GM18873 (cell line): ENCODE data around the gene DEFB128.
"Not testable (repeated sequence)": the region's sequence is repeated elsewhere in the genome, so short reads cannot be mapped to it uniquely, and the experiment has no call there.

Experiments
- ATAC-seq: cut with Tn5 transposase; IDR thresholded peaks from one replicate; pipeline ENCODE4 v1.9.1; 2021; ENCODE audit warnings: mild to moderate bottlenecking, moderate library complexity, moderate number of reproducible peaks; ENCODE audit not compliant: unreplicated experiment, low FRiP score

The DEFB128 gene

DNA sequence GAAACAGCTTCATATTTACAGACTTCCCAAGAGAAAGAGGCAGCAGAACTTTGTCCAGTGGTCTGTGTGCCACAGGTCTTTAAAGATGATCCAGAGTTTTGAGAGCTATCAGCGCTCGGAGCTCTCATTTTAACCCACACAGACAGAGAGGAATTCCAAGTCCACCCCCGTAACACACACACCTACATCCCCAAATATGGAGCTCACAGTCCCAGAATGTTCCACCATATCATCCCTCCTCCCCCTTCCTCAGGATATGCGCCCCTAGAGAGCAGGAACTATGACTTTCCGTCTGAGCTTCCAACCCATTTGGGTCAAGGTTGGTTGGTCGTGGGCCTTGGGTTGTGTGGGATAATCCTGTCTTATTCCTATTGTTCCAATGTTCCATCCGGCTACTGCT is at the start of gene DEFB128:
Gene DEFB128 (minus strand): TSS at position 101 of the 400 bp plus-strand sequence. CDS start 88 bp downstream, at position 13.
- no peak for ATAC-seq

DNA sequence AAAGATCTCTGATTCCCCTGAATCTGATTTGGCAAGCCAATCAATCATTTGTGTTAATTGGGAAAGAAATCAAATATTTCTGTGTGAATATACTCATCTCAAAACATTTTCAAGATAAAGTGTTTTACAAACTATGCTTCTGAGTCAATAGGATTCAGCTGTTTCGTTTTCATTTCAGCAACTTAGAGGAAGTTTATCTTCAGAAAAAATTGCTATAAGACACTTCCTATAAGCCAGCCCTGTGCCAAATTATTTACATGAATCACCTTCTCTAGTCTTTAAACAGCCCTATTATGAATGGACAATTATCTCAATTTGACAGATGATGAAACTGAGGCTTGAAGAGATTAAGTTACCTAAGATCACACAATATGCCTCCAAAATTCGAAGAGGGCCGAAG is 48.4 kb upstream of the DEFB128 start:
- ATAC-seq: no peak

DNA sequence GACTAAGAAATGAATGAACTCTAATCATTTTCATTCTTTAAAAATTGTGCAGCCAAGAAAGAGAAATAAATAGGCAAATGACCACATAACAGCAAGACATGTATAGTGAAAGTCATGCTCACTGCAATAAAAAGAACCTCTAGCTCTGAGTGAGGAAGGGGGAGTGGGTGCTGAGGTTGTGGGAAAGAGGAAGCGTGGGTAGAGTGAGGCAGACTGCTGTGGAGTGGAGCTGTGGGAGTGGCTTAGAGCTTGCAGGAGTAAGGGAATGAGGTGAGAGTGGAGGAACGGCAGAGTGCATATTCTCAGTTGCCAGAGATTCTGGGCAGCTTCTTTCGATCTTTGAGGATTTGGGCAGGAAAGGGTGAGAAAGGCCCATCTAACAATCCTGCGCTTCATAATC is 48.0 kb upstream of the DEFB128 start:
- no peak for ATAC-seq

DNA sequence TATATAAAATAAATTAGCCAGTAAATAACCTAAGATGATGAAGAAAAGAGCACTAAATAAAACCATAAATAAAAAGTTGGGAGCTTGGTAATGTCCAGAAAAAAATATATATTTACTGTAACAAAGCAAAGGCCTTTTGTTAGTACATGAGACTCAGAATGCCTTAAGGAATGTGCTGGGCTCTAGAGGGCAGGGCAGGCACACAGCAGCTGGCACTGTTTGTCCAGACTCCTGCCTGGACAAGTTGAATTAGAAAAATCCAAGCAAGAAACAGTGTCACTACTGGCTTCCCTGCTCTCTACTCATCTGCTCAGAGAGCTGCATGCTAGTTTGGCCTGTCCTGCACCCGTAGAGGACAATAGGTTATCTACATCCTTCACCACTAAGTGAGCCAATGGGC is 46.4 kb upstream of the DEFB128 start:
- ATAC-seq: no peak

DNA sequence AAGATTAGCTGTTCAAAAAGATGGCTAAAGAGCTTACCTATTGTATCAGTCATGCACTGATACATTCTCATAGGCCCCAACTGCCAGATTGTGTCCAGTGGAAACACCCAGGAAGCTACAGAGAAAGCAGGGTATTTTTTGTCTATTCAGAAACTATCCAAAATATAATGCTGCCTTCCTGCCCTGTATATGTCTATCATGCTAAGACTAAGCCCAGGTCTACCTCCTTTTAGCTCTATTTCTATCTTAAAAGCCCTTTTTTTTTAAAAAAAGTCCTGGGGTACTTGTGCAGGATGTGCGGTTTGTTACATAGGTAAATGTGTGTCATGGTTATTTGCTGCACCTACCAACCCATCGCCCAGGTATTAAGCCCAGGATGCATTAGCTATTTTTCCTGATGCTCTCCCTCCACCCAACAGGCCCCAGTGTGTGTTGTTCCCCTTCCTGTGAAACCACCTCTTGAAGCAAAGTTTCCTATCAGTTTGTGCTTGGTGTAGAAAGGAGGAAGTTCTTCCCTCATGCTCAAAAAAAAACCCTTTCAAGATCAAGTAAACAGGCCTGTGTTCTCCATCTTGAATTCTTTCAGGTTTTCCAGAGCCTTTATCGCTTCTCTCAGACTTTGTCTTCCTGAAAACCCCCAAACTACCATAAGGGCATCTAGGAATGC is 38.1 kb upstream of the DEFB128 start:
- no peak for ATAC-seq

DNA sequence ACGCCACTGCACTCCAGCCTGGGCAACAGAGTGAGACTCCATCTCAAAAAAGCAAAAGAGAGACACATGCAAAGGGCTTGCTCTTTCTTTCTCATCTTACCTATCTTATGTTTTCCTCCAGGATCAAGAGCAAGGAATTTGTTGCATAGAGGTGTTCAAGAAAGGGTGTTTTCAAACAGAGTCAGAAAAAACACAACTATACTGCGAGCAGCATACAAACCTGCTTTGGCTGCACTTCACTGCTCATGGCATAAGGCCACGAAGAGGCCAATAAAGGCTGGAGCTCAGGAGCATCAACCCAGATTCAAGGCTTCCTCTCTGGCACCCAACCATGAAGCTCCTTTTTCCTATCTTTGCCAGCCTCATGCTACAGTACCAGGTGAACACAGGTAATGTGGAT is 37.4 kb upstream of the DEFB128 start, which contains the start of gene DEFB129:
Gene DEFB129 (plus strand): TSS at position 301 of the 400 bp plus-strand sequence. CDS start 31 bp downstream, at position 332.
- no peak for ATAC-seq

DNA sequence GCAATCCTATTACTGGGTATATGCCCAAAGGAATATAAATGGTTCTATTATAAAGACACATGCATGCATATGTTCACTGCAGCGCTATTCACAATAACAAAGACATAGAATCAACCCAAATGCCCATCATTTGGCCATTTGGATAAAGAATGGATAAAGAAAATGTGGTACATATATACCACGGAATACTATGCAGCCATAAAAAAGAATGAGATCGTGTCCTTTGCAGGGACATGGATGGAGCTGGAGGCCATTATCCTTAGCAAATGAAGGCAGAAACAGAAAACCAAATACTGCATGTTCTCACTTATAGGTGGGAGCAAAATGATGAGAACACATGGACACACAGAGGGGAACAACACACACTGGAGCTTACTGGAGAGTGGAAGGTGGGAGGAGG is 36.4 kb upstream of the DEFB128 start:
- not testable (repeated sequence) for ATAC-seq

DNA sequence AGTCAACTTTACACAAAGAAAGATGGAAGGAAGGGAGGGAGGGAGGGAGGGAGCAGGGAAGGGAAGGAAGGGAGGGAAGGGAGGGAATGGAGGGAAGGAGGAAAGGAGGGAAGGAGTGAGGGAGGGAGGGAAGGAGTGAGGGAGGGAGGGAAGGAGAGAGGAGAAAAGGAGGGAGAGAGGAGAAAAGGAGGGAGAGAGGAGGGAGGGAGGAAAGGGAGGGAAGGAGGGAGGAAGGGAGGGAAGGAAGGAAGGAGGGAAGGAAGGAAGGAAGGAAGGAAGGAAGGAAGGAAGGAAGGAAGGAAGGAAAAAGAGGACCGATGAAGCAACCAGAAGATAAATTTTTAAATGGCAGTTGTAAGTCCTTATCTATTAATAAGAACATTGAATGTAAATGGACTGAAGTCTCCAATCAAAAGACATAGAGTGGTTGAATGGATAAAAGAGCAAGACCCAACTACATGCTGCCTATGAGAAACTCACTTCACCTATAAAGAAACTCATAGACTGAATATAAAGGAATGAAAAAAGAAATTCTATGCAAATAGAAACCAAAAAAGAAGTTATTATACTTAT is 31.8 kb upstream of the DEFB128 start:
- no peak for ATAC-seq

DNA sequence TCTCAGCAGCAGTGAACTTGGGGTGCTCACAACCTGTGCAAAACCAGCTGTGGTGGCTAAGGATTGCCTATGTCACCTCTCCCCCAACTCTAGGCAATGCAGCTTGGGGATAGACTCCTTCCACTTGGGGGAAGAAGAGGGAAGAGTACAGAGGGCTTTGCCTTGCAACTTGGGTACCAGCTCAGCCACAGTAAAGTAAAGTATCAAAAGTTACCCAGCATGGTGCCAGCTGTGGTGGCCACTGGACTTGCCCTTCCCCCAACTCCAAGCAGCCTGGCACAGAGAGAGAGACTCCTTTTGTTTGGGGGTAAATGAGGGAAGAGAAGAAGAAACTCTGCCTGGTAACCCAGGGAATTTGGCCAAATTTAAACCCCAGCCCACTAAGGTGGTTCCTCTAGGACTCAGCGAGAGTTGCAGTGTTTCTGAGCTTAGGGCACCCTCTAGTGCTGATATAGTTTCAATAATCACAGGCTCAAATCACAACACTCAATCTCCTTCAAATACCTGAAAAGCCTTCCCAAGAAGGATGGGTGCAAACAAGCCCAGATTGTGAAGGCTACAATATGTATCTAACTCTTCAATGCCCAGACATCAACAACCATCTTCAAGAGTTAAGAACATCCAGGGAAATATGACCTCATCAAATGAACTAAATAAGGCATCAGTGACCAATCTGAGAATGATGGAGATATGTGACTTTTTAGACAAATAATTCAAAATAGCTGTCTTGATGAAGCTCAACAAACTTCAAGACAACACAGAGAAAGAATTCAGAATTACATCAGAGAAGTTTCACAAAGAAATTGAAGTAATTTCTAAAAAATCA is 30.0 kb upstream of the DEFB128 start:
- no peak for ATAC-seq

DNA sequence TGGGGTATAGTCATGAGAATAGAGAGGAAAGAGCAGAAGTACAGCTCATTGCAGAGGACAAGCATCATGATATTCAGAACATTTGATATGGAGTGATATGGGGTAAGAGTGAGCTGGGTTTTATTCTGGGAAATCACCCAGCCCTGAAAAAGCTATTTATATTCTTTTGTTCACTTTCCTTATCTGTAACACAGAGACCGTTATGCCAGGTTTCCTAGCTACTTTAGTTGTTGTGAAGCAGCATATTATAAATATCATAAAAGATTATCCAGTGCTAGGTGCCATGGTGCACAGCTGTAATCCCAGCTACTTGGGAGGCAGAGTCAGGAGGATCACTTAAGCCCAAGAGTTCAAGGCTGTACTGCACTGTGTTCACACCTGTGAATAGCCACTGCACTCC is 27.8 kb upstream of the DEFB128 start:
- no peak for ATAC-seq

DNA sequence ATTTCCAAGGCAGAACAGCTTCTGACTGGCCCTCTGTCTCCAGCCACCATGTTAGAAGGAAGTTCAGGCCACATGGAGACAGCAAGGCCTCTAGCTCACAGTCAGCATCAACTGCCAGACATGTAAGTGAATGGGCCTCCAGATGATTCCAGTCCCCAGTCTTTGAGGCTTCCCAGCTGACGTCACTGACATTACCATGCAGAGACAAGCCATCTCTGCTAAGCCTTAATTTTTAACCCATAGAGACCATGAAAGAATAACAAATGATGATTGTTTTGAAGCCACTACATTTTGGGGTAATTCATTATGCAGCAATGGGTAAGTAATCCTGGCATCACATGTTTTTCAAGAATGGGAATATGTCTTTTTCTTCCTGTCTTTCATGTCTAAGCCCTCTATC is 26.3 kb upstream of the DEFB128 start:
- ATAC-seq: no peak

DNA sequence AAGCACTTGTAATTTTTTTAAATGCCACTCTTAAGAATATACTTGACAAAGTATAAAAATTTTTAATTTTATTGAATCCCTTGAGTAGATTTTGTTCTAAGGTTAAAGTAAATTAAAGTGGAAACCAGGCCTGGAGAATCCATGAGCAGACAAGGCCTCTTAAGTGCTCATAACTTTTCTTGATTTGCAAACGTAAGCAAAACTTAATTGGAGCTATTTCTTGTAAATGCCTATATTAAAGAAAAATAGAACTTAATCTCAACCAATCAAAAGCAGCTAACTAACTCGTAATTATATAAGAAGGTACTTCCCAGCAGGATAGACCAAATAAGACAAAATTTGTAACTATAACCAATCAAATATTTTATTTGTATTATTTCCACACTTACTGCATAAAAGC is 24.9 kb upstream of the DEFB128 start:
- ATAC-seq: no peak

DNA sequence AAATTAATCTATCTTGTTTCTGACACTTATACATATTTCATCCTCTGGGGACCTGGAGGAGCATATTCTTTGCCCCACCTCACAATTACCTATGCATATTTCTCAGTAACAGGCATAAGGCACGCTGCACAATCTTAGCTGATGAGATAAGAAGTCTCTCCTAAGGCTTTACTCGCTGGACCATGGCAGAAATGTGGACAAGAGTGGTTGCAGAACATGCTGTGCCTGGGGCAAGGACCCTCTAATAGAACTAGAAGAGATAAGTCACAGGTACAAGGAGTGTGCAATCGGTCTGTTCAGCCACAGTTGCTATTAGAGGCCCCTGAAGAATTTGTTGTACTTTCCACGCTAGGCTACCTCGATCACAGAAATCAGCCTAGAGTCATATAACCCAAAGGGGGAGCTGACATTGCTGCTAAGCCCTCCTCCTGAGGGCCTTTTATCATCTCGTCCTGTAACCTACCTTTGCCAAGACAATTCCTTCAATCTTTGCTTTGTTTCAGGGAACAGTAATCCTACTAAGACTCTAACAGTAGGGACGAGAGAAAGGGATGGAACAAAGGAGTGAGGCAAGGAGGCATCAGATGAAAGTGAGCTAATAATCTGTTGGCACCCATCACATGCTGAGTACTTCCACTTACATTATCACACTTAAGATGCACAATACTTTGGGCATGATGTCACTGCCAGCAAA is 21.4 kb upstream of the DEFB128 start:
- ATAC-seq: no peak

DNA sequence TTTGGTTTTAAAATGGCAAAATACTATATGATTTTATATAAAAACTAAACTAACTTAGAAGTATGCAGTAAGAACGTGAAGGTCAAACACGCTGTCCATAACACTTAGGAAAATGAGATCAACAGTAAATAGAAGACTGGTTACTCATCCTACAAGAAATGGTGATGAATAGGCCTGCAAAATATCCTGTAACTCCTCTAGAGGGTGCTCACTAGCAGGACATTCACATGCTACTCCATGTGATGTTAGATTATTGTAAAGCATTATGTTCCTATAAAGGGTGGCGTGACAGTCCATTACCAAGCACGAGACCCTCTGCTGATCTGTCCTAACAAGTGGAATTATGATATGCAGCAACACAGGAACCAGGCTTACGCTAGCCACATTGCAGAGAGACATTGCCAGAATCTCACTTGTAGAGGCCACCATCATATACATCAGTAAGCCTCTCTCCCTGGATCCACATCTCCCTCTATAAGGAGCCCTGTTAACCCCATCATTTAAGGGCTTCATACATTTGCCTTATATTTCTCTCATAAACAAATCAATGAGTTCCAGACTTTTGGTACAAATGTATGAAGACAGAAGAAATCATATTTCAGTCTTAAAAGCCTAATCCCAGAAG is 19.5 kb upstream of the DEFB128 start:
- no peak for ATAC-seq

DNA sequence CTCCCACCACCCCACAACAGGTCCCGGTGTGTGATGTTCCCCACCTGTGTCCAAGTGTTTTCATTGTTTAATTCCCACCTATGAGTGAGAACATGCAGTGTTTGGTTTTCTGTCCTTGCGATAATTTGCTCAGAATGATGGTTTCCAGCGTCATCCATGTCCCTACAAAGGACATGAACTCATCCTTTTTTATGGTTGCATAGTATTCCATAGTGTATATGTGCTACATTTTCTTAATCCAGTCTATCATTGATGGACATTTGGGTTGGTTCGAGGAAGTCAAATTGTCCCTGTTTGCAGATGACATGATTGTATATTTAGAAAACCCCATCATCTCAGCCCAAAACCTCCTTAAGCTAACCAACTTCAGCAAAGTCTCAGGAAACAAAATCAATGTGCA is 14.1 kb upstream of the DEFB128 start:
- ATAC-seq: not testable (repeated sequence)

DNA sequence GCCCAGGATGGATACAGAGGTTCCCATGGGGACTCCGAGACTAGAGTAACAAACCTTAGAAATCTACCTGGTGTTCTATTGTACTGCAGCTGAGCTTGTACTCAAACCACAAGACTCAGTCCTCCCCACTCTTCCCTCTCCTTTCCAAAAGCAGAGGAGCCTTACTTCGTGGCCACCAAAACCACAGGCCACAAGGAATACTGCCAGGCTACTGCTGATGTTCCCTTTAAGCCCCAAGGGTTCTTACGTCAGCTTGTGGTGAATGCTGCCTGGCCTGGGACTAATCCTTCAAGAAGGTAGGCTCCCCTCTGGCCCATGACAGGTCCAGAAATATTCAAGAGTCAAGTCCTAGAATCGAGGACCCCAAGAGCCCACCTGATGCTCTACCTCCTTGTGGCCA is 10.5 kb upstream of the DEFB128 start:
- no peak for ATAC-seq

DNA sequence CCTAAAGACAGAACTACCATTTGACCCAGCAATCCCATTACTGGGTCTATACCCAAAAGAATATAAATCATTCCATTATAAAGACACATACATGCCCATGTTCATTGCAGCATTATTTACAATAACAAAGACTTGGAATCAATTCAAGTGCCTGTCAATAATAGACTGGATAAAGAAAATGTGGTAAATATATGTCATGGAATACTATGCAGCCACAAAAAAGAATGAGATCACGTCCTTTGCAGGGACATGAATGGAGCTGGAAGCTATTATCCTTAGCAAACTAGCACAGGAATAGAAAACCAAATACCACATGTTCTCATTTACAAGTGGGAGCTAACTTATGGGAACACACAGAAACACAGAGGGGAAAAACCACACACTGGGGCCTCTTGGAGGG is 8.7 kb upstream of the DEFB128 start:
- no peak for ATAC-seq

DNA sequence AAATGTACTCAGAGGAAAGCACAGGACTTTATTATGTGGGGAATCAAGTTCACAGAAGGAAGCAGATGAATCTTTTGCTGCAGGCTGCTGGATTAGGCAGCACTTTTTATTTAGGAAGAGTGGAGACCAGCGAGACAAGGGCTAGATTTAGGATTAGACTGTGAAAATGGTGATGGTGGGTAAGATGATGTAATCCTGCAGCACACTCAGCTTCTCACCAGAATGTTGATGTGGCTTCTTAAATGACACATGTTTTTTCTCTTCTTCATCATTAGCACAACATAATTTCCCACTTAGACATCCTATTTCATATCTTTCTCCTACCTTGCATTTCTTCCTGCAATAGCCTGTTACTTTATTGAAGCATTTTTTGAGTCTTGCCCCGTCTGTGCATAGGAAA is 1.8 kb downstream of the DEFB128 start:
- ATAC-seq: no peak

DNA sequence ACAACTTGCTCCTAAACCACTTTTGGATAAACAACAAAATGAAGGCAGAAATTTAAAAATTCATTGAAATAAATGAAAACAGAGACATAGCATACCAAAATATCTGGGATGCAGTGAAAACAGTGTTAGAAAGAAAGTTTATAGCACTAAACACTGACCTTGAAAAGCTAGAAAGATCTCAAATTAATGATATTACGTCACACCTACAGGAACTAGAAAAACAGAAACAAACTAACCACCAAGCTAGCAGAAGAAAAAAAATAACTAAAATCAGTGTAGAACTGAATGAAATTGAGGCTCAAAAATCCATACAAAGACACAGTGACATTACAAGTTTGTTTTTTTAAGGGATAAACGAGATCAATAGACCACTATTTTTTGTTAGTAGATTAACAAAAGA is 5.2 kb downstream of the DEFB128 start:
- no peak for ATAC-seq

DNA sequence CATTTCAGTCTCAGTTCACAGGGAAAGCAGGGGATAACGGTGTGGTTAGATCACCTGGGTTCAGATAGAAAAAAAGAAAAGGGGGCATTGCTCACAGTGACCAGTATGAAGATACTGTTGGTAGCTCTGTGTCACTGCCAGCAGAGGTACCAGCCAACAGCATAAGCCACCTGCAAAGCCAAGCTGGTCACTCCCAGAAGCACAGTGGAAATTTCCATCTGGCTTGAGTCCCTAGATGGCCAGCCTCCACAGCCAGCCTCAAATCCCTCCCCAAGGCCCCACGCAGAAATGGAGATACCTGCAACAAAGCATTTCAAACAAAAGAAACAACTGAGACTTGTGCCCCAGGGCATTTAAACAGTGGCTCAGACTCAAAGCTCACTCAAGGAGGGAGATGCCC is 20.6 kb downstream of the DEFB128 start:
- no peak for ATAC-seq

DNA sequence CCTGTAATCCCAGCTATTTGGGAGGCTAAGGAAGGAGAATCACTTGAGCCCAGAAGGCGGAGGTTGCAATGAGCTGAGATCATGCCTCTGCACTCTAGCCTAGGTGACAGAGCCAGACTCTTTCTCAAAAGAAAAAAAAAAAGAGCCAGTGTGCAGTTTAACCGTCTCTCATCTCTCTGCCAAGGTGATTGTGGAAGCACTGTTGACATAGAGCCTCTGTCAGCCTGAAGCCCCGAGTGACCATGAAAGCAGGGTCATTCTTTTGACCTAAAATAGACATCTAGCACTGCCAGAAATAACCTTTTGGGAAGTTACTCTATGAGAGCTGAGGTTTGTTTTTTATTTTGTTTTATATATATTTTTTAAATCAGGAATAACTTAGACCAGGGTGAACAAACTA is 24.9 kb downstream of the DEFB128 start:
- ATAC-seq: no peak
